GM18526 (cell line): ENCODE data around the gene ZEB2.

Experiments used
- POLR2A ChIP-seq: IDR thresholded peaks from 3 replicates; pipeline ENCODE4 v1.6.1; 2011; ENCODE audit not compliant: insufficient read length; ENCODE audit errors: extremely low read depth

The ZEB2 gene

DNA sequence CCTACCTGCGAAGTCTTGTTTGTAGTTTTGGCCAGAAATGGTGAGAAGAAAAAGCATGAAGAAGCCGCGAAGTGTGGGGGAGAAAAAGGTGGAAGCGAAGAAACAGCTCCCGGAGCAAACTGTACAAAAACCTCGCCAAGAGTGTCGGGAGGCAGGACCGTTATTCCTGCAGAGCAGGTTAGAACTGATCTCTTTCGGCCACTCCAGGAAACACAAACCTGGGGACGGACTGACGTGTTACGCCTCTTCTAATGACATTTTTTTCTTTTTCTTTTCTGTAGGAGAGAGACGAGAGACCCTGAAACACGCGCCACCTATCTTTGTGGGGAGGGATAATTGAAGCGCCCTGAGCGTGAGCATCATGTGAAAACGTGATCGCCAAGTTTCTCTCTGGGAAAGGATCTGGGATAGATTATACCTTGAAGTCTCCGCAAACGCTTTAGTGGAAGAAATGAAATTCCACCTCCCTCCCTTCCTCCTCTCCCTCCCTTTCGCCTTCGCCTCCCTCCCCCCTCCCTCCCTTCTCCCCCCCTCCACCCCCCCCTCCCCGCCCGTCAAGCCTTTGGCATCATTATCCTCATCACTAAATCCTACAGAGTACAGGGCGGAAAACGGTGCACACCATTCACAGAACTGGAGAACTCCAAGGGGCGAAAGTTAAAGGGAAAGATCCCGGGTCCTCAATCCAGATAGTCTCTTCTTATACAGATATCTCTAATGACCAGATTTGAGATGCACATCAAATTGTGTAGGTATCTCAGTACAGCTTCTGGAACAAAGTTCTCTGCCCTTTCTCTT, at the start of gene ZEB2:
TSS of gene ZEB2 (minus strand) at position 186 of the 798 bp plus-strand sequence. CDS start 2,769 bp downstream, outside the sequence.
- no peak for TF ChIP-seq POLR2A

DNA sequence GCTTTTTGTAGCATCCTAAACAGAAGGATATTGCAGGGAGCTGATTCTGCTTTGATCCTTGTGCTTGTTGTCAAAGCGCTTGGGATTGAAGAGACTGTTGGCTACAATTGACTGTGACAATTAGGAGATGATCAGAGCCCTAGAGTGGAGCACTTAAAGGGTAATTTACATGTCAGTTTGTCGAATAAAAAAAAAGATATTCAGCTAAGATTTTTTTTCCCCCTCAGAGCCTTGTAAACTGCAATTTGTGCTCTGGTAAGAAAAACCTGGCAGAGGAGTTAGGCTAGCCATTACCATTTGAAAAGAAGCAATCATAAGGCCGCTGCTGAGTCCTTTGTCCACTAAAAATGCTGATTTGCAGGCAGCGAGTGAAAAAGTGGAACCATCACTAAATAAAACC, 47.8 kb upstream of the ZEB2 start:
- TF ChIP-seq POLR2A, result no peak

DNA sequence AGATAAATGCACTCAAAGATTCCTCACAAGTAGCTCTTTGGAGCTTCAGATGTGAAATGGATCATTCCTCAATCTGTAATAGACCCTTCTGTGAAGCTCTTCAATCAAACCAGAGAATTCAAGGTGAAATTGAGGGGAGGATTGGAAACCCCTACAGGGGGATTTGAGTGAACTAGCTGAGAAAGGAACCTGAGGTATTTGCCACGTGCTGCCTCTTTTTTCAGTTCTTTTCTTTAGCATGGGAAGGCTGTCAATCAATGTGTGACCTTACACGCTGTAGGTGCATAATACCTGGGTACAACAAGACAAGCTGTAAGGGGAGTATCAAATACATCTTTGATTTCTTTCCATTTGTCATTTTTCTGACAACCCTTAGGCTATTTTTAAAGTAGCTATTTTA, 46.5 kb upstream of the ZEB2 start:
- TF ChIP-seq POLR2A, result no peak

DNA sequence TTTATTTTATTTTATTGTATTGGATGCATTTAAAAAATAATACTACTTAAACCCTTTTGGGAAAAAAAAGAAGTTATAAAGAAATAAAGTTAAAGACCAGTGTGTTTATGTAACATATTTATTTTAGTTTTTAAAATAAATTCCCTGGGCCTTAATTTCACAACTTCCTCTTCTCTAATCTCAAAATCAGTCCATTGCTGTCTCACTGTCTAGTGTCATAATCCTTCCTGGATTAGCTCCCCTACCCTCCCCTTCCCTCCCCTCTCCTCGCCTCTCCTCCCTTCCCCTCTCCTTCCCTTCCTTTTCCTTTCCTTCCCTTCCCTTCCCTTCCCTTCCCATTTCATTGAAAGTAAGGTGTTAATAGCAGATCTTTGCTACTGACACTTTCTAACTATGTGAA, 40.3 kb upstream of the ZEB2 start:
- no peak for TF ChIP-seq POLR2A

DNA sequence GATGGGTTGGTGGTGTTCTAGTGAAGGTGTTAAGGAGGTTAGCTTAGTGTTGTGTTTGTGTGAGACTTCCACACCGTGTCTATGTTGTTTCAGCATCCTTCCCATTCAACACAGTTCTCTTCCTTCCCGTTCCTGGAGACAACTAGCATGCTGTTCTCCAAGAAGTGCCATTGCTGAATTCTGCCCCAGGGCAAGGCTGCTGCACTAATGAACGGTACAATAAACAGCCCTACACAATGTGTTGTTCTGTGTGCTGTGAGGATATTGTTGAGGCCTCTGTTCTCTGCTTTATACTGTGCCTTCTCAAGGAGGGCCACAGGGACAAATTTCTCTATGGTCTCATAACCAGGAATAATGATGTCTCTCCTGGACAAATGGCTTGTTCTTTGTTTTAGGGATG, 39.8 kb upstream of the ZEB2 start:
- TF ChIP-seq POLR2A, result no peak

DNA sequence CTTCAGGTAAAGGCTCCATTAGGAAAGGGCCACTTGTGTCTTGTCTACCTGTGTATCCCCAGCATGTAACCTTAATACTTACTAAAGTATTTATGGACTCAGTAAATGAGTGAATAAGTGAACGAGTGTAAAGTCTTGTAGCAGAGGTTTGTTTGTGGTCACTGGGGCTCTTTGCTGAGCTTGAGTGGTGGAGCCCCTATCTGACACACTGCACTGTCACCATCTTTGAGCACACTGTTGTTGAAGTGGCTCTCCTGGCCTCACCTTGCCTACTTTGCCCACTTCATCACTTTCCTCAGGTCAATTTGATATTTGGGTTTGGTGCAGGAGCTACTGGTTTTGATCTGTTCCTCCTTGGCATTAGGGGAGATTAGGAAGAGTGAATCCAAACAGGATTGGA, 39.3 kb upstream of the ZEB2 start:
- TF ChIP-seq POLR2A, result no peak

DNA sequence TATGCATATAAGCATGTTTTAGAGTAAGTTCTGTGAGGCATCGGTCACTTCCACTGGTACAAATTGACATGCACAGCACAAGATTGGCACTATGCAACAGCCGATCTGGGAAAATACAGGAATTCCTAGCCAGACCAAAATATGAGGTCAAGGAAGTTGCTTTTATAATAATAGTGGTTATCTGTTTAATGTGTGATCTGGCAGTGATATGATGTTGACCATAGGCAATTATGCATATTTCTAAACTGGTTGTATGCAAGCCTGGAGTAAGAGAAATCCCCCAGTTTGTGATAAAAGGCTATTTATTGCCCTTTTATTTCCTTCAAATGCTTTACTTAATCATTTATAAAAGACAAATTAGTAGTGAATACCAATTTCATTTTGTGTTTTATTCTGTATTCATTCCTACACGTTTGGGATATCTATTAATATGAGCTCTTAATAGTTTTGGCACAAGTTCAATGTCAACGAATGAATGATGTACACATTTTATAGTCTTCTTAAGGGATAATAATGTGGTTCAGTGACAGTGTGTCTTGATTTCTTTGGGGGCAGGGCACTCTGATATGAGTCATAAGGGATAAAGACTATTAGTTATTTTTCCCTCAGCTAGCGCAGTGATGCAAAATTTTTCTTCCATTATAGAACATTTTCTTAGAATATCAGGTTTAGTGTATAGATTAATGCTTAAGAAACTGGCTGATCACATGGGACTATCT, 34.7 kb upstream of the ZEB2 start:
- no peak for TF ChIP-seq POLR2A

DNA sequence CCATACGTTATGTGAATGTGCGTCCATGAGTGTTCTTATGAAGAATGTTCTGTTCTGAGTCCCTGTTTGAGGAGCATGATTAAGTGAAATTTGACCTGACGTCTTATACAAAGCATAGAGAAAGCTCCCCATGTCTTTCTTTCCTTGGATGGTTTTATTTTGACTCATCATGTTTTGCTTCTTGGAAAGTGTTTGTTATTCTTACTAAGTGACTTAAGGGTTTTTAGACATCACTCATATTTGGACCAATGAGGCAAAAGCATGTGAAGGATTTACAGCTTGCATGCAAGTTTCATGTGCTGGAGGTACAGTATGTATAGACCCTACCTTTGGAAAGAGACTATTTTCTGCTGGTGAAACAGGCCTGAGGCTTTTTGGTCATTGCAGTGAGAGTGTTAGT, 33.5 kb upstream of the ZEB2 start:
- TF ChIP-seq POLR2A, result no peak

DNA sequence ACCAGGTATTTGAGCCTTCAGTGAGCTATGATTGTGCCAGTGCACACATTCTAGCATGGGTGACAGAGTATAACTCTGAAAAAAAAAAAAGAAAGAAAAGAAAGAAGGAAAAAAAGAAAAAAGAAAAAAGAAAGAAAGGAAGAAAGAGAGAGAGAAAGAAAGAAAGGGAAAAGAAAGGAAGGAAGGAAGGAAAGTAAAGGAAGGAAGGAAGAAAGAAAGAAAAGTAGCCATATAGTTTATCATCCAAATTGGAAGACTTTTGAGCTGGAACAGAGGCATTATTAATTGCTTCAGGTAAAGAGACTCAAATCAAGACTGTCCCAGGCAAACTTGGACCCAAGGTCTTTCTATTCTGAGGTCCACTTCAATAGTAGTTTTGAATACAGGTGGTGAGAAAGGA, 32.9 kb upstream of the ZEB2 start:
- no peak for TF ChIP-seq POLR2A

DNA sequence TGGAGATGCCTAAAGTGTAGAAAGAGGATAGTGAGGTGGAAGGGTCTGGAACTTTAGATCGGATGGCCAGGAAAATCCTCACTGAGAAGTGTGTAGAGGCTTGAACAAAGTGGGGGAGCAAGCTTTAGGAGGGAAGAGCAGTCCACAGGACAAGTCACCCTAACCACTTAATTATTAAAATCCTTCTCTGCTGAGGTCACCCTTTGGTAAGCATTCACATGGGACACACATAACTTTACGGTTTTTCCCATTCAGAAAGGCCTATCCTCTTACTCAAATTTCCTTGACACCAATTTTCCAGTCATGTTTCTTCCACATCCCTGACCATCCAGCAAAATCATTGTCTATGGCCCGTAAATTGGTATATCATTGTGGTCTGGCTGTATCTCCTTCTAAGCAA, 31.0 kb upstream of the ZEB2 start:
- no peak for TF ChIP-seq POLR2A

DNA sequence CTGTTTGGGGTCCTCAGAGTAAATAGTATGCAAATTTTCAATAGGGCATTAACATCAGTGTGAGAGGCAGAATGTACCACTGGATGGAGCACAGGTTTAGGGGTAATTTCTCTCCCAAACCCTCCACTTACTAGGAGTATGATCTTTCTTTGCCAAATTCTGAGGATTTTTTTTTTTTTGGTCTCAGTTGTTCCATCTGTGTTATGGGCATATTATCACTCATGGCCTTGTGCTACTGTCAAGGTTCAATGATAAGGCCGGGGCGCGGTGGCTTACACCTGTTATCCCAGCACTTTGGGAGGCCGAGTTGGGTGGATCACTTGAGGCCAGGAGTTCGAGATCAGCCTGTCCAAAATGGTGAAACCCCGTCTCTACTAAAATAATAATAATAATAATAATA, 30.2 kb upstream of the ZEB2 start:
- TF ChIP-seq POLR2A, result no peak

DNA sequence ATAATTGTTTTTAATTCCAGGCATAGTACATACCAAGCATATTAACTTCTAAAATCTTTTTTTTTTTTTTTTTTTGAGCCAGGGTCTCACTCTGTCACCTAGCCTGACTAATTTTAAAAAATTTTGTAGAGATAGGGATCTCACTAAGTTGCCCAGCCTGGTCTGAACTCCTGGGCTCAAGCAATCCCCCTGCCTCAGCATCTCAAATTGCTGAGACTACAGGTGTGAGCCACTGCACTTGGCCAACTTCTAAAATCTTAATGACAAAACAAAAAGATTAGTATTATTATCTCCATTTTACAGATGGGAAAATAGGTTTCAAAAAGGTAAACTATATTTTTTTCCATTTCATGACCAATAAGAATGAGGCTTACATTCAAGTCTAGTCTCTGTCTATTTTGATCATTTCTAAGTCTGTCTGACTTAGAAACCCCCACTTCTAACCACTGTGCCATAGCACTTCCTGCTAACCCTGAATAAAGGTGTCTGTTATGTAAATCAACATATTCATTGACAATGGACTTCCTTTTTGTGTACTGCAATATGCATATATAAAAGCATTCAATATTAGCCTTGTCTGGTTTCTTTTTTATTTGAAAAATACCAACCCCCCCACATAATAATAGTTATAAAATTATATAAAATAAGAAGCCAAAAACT, 28.7 kb upstream of the ZEB2 start:
- TF ChIP-seq POLR2A, result no peak

DNA sequence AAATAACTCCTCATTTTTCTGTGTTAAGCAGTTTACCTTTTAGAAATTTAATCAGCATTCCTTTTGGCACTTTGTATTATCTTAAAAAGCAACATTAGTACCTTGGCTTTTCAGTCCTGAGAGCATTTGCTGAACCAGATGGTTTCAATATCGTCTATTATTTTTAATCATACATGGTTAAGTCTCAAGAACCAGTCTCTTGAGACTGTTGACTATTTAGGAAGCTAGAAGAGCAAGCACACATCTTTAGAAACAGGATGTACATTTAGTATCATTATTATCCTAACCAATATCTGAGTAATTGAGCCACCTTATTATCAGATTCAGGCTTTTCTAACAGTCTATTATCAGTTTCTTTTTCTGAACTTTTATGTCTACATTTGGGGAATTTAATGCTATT, 28.2 kb upstream of the ZEB2 start:
- no peak for TF ChIP-seq POLR2A

DNA sequence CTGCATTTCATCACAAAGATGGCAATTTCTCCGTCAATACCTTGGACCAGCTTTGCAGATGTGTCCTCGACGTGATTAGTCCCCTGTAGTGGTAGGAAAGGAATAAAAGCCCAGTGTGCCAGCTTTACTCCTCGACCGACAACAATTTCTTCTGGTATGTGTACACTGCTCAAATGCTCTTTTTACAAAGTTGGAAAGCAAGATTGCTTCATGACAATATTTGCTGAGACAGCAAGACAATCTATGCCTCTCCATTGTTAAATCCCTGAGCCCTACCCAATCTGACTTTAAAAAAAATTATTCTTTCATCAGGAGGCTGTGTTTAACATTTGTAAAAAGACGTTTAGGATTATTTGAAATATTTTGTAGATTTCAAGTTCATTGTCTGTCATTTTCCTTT, 27.6 kb upstream of the ZEB2 start:
- TF ChIP-seq POLR2A, result no peak

DNA sequence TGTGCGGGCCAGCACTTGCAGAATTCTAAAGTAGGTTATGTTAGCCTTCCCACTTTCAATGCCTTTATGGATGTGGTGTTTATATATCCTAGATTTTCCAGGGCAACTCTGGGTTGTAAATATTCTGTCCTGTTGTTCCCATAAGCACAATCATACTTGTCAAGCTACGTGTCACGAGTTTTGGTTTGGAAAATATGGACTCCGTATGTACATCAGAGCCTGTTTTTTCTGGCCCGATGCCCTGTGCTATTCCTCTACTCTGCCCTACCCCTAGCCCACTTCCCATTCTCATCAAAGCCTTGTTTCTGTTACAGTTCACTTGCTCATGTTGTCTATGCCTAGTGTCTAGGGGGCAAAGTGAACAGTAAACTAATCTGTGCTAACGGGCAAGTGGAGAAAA, 27.0 kb upstream of the ZEB2 start:
- TF ChIP-seq POLR2A, result no peak

DNA sequence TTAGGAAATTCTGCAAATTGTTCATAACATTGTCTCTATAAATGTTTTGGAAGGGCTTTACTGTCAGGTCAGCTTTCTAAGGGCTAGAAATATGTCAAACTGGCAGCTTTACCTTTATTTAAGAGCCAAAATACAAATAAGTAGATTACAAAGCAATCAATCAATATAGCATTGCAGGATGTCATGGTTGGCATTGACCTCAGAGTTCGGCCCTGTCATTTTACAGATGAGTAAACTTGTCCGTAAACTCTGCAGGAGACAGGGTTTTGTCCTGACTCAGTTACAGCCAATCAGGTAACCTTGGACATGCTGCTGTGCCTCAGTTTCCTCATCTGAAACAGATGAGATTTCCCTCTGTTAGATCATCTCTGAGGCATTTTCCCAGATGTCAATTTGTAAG, 25.9 kb upstream of the ZEB2 start:
- TF ChIP-seq POLR2A, result no peak
